ENCODE data around the gene COA1.

DNA sequence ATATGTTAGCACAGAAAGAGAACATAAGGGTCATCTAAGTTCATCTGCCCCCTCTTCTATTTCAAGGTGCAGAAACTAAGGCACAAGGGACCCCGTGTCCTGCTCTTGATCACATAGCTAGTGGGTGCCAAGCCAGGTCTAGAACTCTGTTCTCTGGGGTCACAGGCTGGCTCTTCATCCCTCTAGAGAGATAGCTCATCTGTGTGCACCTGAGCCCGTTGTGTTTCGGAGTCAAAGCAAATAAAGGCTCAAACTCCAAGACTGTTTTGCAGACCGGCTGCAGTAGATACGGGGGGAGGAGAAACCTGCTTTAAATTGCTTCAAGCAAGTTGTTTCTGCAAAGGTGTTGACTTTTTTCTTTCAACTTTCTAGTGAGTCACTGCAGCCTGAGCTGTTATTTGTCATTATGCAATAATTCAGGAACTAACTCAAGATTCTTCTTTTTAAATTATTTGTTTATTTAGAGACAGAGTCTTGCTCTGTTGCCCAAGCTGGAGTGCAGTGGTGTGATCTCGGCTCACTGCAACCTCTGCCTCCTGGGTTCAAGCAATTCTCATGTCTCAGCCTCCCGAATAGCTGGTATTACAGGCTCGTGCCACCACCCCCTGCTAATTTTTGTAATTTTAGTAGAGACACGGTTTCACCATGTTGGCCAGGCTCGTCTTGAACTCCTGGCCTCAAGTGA, 35.6 kb upstream of the COA1 start:
- no peak for TF ChIP-seq FOXK1 (CRISPR knock-in tag; IDR thresholded peaks at IDR 0.05; ENCODE audit: borderline replicate concordance)
- TF ChIP-seq PPARD (CRISPR knock-in tag; IDR thresholded peaks at IDR 0.05), result no peak
- TF ChIP-seq SNRNP70 (optimal IDR thresholded peaks at IDR 0.05; ENCODE audit: low read depth, low read length), result no peak
- no peak for TF ChIP-seq UBTF (IDR thresholded peaks at IDR 0.05; ENCODE audit: borderline replicate concordance in 1 of 2, low read depth in 2 of 2, low read length in 2 of 2)
- no peak for TF ChIP-seq JUN (IDR thresholded peaks at IDR 0.05; ENCODE audit: borderline replicate concordance, low read depth, low read length)
- TF ChIP-seq JUN (CRISPR knock-in tag; IDR thresholded peaks at IDR 0.05; ENCODE audit: borderline replicate concordance), result no peak
- no peak for TF ChIP-seq NFYB (IDR thresholded peaks at IDR 0.05; ENCODE audit: extremely low read depth, insufficient read length)
- TF ChIP-seq, protein P1, sequence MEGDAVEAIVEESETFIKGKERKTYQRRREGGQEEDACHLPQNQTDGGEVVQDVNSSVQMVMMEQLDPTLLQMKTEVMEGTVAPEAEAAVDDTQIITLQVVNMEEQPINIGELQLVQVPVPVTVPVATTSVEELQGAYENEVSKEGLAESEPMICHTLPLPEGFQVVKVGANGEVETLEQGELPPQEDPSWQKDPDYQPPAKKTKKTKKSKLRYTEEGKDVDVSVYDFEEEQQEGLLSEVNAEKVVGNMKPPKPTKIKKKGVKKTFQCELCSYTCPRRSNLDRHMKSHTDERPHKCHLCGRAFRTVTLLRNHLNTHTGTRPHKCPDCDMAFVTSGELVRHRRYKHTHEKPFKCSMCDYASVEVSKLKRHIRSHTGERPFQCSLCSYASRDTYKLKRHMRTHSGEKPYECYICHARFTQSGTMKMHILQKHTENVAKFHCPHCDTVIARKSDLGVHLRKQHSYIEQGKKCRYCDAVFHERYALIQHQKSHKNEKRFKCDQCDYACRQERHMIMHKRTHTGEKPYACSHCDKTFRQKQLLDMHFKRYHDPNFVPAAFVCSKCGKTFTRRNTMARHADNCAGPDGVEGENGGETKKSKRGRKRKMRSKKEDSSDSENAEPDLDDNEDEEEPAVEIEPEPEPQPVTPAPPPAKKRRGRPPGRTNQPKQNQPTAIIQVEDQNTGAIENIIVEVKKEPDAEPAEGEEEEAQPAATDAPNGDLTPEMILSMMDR (IDR thresholded peaks at IDR 0.05 in 2 of 3, conservative IDR thresholded peaks at IDR 0.05 in 1 of 3; ENCODE audit: insufficient read depth in 2 of 3, low read depth in 1 of 3, low read length in 3 of 3), result no peak
